ENCODE results near the gene HOMEZ.
"Not testable (repeated sequence)": the region's sequence is repeated elsewhere in the genome, so short reads cannot be mapped to it uniquely, and the experiment has no call there.

Gene HOMEZ

DNA sequence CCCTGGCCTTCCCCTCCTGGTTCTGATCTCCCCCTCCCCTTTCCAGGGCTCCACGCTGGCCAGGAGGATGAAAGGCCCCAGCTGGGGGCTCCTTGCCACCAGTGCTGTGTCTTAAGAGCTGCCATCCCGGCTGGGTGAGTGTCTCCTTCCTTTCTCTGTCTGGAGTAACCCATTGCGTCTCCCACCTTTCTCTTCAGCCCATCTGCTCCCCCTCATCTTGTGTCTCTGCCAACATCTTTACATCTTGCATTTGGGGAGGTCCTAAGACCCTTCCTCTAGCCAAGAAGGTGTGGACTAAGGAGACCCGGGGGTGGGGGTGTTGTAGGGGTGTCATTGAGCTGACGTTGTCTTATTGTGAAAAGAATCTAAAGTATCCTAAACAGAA, 21.2 kb upstream of the HOMEZ start:
- no peak for DNase-seq

DNA sequence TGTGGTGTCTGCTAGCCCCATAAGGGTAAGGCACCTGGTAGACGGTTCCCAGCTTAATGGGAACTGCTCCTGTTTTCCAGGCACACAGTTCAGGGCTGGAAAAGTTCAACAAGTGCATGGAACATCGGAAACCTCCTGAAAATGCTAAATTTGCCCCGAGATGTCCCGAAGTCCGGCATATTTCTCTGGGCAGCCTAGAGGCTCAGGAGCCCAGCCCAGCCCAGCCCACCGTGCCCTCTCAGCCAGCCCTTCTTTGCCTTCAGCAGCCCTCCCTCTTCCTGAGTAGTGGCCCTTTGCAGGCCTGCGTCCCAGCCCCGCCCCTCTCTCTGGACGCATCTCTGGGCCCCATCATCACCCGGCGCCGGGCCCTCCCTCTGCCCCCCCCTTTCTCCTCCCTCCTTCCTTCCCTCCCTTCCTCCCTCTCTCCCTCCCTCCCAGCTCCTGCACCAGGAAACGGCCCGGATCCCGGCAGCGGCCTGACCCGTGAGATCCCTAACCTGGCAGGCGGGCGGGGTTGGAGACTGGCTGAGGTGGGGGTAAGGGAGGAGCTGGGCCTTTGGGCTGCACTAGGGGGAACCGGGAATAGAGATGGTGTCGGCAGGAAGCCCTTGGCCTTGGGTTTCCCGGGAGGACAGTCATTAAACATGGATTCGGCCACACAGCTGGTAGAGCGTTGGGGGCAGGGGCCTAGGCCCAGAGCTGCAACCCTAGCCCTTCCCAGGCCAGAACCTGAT, 20.6 kb upstream of the HOMEZ start, which contains the start of gene BCL2L2:
TSS of gene BCL2L2 (plus strand) at position 422 of the 734 bp plus-strand sequence. CDS start 935 bp downstream, outside the sequence.
- no peak for DNase-seq

DNA sequence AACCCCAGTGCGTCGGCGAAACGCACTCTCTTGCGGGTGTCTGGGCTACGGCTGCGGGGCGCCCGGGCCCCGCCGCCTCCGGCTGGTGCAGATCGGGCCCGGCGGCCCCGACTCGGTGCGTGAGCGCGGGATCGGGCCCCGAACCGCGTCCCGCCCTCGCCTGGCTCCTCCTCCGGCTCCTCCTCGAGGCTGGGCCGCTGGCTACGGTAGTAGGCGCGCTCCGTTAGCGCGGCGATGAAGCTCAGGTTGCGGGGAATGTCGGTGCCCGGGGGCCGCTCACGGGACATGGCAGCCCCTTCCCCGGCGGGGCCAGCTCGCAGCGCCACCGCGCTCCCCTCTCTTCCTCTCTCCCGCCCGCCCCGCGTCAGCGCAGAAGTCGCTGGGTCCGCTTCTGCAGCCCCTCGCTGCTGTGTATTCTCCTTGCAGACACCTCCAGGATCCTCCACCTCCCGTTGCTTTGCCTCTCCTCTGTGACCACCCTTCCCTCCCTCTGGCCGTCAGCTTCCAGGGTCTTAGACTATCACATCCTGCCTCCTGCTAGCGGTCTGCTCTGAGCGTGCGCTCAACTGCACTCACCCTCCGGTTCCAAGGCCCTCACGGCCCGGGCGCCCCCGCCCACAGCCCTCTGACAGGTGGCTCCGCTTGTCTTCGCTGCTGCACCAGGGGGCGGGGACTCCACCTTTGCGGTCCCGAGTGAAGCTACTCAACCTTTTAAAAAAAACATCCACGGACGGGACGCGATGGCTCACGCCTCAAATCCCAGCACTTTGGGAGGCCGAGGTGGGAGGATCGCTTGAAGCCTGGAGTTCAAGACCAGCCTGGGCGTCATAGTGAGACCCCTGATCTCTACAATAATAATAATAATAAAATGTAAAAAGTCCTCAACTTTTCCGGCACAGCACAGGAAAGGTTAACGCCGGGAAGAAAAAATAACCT, 16.6 kb upstream of the HOMEZ start, which contains the start of gene PPP1R3E:
TSS of gene PPP1R3E (minus strand) at position 570 of the 936 bp plus-strand sequence. CDS start at position 287, 283 bp downstream.
- DNase-seq = peak; percentile 89 to 91

DNA sequence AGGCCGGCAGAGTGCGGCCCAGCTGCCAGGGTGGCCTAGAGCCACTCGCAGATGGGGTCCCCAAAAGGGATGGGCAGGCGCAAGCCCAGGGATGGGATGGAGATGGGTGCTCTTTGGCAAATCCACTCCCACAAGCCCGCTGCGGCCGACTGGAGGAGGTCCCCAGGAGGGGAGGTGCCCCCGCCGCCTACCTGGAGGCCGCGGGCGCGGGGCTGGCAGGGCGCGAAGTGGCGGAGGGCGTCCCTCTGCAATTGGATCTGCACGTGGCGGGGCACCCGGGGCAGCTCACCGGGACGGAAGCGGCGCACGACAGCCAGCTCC, 16.0 kb upstream of the HOMEZ start:
- DNase-seq = no peak

DNA sequence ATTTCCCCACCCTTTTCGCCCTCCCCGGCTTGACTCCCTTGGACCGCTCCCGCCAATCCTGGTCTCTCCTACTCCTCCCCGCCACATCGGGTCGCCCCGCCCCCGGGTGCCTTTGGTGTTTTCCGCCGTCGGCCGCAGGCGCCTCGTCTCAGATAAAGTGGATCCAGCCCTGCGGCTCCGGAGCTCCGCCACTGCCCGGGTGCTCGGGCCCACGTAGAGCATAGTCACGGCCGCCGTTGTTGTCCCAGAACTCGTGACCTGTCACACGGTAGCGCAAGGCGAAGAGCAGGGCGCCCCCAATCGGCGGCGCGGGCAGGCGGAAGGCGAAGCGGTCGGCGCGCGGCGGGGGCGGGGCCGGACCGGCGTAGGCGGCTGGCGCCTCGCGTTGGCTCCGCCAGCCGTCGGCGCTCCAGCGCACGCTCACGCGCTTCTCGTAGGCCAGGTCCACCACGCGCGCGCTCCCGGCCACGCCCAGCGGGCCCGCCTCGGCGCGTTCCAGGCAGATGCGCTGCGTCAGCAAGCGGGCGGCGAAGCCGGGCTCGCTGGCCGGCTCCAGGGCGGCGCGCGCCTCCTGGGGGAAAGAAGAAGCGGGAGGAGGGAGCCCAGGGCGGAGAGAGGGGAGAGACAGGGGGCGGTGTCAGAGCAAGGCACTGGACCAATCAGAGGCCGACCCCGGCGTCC, 15.5 kb upstream of the HOMEZ start:
- peak; percentile 98 to 99 for DNase-seq

DNA sequence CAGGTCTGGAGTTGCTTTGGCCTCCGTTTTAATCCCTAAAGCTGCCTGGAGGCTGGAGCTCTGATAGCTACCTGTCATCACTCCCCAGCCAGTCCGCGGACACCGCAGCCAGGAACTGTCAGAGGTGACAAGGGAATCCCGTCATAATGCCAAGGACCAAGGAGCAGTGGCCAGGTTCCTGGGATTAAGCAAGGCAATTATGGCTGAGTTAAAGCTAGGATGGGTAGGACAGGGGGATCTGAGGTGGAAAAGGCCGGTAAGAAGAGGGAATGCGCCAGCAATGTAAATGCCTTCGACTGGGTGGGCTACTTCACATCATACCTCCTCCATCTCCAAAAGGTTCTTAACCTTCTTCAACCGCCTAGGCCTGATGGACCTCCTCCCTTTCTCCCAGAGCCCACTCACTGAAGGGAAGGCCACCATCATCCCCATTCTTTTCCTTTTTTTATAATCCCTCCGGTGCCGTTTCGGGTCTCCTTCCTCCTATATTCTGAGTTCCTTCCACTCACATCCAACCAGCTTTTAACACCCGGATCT, 14.8 kb upstream of the HOMEZ start:
- DNase-seq = peak; percentile 46 to 53

DNA sequence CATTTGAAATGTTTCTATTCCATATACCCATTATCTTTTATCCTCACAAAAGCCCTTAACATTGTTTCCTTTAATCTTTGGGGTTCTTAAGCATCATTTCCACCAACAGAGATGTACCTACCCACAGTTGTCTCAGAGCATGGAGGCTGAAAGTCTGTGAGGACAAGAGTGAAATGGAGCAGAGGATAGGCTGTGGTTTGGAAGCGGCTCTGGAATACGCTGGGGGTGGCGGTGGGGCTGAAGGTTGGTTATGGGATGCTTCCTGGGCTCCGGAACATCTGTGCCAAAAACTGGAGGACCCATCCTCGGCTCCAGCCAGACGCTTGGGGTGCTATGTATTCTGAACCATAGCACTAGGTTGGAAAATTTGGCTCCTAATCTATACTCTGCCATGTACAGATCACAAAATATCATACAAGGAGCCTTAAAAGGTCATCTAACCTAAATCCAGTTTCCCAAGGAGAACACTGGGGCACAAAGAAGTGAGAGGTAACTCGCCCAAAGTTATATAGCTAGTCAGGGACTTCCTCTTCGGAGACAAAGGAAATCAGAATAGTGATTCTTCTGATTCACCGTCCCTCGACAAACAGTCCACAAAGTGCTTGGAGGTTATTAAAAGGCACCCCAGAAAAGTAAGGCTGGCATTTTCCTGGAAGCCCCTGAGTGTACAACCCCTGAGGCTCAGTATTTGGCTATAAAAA, 14.2 kb upstream of the HOMEZ start:
- DNase-seq = no peak

DNA sequence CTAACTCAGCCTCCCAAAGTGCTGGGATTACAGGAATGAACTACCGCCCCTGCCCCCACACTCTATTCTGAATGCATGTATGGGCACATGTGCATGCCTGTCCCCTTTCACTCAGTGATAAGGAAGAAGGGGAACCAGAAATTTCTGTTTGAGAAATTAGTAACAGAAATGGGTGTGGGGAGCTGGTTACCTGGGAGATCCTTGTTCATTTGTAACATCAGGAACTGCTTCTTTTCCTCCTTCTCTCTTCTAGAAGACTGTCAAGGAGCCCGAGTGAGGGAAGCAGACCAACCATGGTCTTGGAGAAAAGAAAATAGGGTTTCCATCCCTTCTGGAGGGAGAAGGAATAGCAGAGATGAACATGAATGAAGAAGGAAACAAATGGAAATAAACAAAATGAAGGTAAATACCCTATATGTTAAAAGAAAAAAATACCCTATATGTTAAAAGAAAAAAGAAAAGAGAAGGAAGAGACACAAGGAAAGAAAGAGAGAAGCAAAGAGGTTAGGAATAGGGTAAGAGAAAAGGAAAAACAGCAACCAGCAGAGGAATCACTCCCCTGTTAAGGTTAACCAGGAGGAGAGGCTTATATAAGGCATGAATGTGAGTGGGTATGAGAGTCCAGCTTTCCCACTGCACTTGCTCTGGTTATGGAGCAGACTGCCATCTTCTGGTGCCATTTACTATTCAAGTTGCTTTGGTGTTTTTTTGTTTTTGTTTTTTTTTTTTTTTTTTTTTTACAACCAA, 13.5 kb upstream of the HOMEZ start:
- DNase-seq = no peak

DNA sequence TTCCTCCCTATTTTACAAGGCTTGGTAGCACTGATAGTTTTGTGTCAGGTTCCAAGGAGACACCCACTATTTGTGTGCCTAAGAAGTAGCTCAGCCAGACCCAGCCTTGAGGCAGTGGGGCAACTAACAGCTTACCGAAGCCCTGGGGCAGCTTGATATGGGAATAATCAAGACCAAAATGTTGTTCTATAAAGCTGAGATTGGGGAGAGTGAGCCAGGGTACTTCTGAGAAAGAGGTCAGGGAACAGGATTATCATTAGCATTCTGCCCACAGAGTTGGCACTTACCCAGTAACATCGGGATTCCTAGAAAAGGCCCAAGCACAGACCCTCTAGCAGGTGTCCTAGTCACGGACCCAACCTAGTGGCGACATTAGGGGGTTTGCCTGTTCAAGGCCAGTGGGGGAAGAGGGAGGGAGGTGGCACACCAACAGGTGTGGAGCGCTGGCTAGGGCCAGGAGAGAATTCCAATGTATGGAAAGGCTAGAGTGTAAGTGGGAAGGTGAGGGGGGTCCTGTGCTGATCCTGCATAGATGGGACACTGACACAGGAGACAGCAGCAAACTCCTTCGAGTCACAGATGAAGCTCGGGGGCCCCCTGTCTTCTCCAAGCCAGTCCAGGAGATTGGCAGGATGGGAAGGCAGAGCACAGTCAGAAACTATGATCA, 11.8 kb upstream of the HOMEZ start:
- no peak for DNase-seq

DNA sequence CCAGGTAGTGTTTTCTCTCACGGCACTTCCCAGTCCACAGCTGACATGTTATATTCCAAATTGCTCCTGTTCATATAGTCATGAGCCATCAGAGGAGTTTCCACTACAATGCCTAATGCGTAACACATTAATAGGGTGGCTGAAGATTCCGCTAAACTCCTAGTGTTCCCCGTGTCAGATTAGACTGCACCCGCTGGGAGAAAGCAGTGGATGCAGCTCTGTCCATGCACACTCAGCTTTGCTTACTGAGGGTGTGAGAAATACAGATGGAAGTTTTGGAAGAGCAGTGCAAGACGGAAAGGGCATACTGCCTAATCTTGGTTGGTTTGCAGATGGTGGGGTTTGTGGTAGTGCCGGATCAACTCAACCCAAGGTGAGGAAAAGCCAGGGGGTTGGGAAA, 11.2 kb upstream of the HOMEZ start:
- no peak for DNase-seq

DNA sequence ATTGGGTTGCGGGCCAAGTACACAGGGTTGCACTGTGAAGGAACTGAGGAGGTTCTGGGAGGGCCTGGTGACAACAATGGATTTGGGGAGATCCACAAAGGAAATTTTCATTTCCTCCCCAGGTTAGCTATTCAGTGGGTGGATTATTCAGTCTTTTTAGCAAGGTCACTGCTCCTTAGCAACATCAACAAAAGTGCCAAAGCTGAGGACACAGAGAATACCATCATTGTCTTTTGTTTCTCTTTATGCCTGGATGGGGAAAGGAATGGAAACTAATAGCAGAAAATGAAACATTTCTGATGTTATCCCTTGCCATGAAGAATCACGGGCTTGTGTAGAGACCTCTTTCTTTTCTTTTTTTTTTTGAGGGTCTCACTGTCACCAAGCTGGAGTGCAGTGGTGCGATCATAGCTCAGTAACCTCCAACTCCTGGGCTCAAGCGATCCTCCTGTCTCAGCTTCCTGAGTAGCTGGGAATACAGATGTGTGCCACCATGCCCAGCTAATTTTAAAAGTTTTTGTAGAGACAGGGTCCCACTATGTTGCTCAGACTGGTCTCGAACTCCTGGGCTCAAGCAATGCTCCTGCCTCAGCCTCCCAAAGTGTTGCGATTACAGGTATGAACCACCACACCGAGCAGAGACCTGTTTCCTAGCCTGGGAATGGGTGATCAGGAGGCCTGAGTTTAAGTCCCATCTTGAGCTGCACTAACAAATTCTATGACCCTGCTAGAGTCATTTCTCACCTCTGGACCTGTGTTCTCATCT, 10.3 kb upstream of the HOMEZ start:
- no peak for DNase-seq

DNA sequence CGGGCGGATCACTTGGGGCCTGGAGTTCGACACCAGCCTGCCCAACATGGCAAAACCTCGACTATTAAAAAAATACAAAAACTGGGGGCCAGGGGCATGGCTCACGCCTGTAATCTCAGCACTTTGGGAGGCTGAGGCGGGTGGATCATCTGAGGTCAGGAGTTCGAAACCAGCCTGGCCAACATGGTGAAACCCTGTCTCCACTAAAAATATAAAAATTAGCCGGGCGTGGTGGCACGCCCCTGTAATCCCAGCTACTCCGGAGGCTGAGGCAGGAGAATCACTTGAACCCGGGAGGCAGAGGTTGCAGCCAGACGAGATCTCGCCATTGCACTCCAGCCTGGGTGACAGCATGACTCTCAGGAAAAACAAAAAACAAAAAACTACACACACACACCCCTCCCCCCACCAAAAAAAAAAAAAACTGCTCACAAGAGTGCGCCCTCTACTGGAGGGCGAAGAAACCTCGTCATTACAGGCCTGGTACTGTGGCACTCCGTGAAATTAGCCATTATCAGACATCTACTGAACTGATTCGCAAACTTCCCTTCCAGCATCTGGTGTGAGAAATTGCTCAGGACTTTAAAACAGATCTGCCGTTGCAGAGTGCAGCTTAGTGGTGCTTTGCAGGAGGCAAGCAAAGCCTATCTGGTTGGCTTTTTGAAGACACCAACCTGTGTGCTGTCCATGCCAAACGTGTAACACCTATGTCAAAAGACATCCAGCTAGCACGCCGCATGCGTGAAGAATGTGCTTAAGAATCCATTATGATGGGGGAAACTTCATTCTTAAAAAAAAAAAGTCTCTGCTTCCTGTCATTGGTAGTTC, 9.0 kb upstream of the HOMEZ start:
- peak; percentile 60 to 63 for DNase-seq

DNA sequence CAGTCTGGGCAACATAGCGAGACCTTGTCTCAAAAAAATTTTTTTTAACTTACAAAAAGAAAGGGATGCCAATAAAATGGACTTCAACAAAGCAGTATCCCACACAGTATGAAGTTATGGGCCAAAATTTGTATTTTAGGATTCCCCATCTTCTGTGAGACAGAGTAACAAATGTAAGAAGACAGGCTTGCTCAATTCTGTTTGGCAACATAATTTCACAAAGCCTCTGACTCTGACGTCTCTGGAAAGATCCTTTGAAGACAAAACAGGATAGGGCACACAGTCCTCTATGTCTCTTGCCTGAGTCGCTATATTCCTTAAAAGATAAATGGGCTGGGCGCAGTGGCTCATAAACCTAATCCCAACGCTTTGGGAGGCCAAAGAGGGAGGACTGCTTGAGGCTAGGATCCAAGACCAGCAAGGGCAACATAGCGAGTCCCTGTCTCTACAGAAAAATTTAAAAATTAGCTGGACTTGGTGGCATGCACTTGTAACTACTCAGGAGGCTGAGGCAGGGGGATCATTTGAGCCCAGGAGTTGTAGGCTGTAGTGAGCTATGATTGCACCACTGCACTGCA, 1.1 kb upstream of the HOMEZ start:
- DNase-seq = no peak

DNA sequence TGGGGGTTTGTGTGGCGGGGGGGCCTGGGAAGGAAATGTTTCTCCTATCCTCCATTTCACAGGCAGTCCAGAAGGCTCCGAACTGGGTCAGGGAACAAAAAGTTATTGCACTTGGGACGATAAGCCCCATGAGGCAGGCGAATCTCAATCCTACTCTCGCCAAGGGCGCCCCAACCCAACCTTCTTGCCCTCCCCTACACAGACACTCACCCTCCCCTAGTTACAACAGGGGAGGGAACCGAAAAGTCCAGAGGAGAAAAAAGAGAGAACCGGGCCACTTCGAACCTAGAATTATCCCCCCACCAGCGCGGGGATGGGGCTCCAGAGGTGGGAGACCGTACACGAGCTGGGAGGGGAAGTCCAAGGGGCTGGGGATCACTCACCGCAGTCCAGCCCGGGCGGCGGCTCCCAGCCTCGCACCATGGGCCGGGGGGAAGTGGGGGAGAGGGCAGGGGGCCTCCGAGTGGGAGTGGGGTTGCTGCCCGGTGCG, 357 bp downstream of the HOMEZ start:
- no peak for DNase-seq

DNA sequence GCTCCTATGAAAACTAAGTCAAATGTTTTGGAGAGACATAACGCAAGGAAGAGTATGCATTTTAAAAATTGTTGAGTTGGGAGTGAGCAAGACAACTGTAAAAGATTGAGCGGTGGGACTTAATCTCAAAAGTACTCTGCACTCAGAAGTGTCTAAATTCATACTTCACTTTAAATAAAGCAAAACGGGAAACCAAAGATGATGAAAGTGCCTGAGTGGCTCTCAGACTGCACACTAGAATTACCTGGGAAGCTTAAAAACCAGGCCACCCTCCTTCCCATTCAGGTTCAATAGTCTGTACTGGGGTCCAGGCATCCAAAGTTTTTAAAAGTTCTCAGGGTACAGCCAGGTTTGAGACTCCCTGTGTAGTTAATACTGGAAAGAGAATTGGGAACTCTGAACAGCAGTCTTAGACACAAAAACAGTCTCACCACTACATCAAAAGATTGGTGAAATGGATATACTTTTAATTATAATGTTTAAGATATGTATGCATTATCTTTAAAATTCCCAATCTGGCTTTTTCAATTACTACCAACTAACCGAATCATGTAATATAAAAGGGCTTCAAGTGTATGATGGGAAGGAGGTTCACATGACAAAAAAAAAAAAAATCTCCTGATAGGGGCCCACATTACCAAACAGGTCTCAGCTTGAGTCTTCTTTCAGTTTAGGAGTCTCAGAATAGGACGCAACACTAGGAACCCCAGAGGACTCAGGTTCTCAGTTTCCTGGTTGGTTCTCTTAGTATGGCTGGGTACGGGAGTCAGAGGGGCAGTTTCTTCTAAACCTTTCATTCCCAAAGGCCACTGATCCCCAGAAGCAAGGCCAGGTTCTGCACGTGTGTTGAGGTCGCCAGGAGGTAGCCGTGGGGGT, 1.0 kb downstream of the HOMEZ start:
- DNase-seq = peak in 1 of 2 experiments; percentile 38

DNA sequence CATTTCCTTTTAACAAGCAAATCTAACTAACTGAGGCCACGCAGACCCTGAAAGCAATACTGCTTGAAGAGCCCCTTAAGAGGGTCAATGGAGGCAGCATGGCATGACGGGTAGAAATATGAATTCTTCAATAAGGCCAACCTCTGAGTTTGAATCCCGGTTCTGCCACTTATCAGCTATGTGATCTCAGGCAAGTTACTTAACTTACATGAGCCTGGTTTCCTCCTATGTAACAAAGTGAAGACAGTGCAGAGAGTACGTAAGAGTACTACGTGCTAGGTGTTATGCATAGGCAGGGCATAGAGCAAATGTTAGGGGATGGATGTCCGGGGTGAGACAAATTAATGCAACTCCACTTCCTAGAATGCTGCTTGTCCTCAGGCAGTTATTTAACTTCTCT, 4.7 kb downstream of the HOMEZ start:
- DNase-seq = no peak

DNA sequence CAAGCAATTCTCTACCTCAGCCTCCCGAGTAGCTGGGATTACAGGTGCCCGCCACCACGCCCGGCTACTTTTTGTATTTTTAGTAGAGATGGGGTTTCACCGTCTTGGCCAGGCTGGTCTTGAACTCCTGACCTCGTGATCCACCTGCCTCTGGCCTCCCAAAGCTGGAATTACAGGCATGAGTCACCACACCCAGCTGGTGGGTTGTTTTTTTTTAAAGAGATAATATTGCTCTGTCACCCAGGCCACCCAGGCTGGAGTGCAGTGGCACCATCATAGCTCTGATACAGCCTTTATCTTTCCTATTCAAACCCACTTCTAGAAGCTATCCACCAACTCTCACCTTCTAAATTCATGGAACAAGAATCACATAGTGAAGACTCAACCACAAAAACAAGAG, 8.0 kb downstream of the HOMEZ start:
- not testable (repeated sequence) for DNase-seq

DNA sequence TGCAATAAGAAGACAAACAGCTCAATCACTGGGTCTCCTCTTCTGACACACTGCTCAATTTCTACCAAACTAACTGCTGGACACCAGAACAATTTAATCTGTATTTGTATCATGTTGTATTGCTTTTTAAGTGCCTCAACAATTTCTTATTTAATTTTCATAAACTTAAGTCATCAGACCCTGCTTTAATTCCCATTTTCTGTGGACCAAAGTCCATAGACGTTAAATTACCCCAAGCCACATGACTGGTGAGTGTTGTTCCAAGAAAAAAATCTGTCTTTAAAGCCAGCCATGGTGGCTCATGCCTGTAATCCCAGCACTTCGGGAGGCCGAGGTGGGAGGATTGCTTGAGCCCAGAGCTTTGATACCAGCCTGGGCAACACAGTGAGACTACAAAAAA, 8.7 kb downstream of the HOMEZ start:
- DNase-seq = no peak
